ENCODE data around the gene SLC12A7. TPM values are rescaled to one million over a fixed set of nuclear protein-coding genes. Genes with fewer than 3 reads are reported as not detected.

SLC12A7 gene
- total and polyA plus RNA-seq, 2 of the 13 experiments (the other 11 are each of a cell fraction or from before 2014, with no cell fraction given), result 14.0 to 18.5 TPM

DNA sequence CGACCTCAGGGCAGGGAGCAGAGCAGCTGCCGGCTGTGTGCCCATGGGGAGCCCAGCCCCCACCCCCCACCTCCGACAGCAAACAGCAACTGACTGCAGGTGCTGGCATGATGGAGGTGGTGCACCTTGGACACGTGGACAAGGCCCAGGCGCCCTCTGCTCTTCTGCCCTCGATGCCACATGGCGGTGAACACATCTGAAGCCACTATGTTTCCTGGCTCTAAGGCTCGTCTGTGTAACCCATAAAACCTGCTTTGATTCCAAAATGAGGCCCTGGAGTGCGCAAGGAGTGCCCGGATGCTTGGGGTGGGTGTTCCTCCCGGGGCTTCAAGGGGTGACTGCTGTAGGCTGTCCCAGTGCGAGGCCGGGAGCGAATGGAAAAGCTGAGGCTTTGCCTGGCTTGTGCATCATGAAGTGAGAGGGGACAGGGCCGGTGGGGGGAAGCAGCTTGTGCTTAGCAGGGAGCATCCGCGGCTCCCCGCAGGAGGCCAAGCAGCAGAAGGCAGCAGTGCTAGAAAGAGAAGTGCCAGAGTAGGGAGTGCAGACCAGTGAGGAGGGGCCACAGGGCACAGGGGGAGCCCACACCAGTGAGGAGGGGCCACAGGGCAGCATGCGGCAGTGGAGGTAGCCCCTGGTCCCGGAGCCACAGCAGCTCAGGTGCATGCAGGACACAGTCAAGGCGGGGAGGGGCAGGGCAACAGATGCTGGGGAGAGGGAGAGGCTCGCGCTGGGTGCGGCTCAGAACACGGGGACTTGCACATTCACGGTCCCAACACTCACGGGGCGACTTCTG, 73.2 kb downstream of the SLC12A7 start:
- no peak overlapping the region for H3K27ac ChIP-seq (ENCODE audit: extremely low read length, insufficient read depth, low read length)
- no peak overlapping the region for H2AFZ ChIP-seq (ENCODE audit: low read length)
- no peak overlapping the region for H3K4me2 ChIP-seq (ENCODE audit: low read depth, low read length)
- POLR2A ChIA-PET, result no interaction called here
- DNase-seq (ENCODE audit: low spot score) (no peak), ATAC-seq (no peak), FAIRE-seq (no peak)
- no peaks in the 10 kb centered on the region for H3K36me3 ChIP-seq (replicated peaks in 1 of 2; ENCODE audit: control insufficient read depth in 1 of 2, insufficient read depth in 2 of 2, low read length in 2 of 2)
- TF ChIP-seq WIZ (CRISPR knock-in tag; IDR thresholded peaks at IDR 0.05) (no peak), RCOR2 (CRISPR knock-in tag; IDR thresholded peaks at IDR 0.05) (no peak), RXRA (CRISPR knock-in tag; IDR thresholded peaks at IDR 0.05) (no peak), MTF2 (CRISPR knock-in tag; IDR thresholded peaks at IDR 0.05; ENCODE audit: borderline replicate concordance) (no peak), SOX13 (IDR thresholded peaks at IDR 0.05) (no peak), SOX13 (CRISPR knock-in tag; conservative IDR thresholded peaks at IDR 0.05 in 1 of 2, IDR thresholded peaks at IDR 0.05 in 1 of 2) (no peak), MAFG (CRISPR knock-in tag; IDR thresholded peaks at IDR 0.05) (no peak), SALL2 (CRISPR knock-in tag; IDR thresholded peaks at IDR 0.05) (no peak), TOPORS (CRISPR knock-in tag; IDR thresholded peaks at IDR 0.05) (no peak), MTF1 (CRISPR knock-in tag; IDR thresholded peaks at IDR 0.05) (no peak), TAF15 (IDR thresholded peaks at IDR 0.05; ENCODE audit: low read depth, low read length, poor library complexity, severe bottlenecking) (no peak), NFATC3 (CRISPR knock-in tag; IDR thresholded peaks at IDR 0.05) (no peak), ELF4 (CRISPR knock-in tag; IDR thresholded peaks at IDR 0.05; ENCODE audit: borderline replicate concordance) (no peak), ZC3H13 (CRISPR knock-in tag; IDR thresholded peaks at IDR 0.05) (no peak), RAD51 (IDR thresholded peaks at IDR 0.05; ENCODE audit: borderline replicate concordance) (no peak)
- TF ChIP-seq, protein P1, sequence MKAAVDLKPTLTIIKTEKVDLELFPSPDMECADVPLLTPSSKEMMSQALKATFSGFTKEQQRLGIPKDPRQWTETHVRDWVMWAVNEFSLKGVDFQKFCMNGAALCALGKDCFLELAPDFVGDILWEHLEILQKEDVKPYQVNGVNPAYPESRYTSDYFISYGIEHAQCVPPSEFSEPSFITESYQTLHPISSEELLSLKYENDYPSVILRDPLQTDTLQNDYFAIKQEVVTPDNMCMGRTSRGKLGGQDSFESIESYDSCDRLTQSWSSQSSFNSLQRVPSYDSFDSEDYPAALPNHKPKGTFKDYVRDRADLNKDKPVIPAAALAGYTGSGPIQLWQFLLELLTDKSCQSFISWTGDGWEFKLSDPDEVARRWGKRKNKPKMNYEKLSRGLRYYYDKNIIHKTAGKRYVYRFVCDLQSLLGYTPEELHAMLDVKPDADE (CRISPR knock-in tag; IDR thresholded peaks at IDR 0.05), result no peak
- TF ChIP-seq, protein P2, sequence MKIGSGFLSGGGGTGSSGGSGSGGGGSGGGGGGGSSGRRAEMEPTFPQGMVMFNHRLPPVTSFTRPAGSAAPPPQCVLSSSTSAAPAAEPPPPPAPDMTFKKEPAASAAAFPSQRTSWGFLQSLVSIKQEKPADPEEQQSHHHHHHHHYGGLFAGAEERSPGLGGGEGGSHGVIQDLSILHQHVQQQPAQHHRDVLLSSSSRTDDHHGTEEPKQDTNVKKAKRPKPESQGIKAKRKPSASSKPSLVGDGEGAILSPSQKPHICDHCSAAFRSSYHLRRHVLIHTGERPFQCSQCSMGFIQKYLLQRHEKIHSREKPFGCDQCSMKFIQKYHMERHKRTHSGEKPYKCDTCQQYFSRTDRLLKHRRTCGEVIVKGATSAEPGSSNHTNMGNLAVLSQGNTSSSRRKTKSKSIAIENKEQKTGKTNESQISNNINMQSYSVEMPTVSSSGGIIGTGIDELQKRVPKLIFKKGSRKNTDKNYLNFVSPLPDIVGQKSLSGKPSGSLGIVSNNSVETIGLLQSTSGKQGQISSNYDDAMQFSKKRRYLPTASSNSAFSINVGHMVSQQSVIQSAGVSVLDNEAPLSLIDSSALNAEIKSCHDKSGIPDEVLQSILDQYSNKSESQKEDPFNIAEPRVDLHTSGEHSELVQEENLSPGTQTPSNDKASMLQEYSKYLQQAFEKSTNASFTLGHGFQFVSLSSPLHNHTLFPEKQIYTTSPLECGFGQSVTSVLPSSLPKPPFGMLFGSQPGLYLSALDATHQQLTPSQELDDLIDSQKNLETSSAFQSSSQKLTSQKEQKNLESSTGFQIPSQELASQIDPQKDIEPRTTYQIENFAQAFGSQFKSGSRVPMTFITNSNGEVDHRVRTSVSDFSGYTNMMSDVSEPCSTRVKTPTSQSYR (CRISPR knock-in tag; IDR thresholded peaks at IDR 0.05; ENCODE audit: borderline replicate concordance), result no peak
- TF ChIP-seq, protein P3, sequence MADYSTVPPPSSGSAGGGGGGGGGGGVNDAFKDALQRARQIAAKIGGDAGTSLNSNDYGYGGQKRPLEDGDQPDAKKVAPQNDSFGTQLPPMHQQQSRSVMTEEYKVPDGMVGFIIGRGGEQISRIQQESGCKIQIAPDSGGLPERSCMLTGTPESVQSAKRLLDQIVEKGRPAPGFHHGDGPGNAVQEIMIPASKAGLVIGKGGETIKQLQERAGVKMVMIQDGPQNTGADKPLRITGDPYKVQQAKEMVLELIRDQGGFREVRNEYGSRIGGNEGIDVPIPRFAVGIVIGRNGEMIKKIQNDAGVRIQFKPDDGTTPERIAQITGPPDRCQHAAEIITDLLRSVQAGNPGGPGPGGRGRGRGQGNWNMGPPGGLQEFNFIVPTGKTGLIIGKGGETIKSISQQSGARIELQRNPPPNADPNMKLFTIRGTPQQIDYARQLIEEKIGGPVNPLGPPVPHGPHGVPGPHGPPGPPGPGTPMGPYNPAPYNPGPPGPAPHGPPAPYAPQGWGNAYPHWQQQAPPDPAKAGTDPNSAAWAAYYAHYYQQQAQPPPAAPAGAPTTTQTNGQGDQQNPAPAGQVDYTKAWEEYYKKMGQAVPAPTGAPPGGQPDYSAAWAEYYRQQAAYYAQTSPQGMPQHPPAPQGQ (CRISPR knock-in tag; IDR thresholded peaks at IDR 0.05; ENCODE audit: borderline replicate concordance), result no peak
- WGBS (ENCODE audit: low lambda C conversion rate), result 82% methylated on average over 17 of the region's 28 CpGs
- no peaks in the 10 kb centered on the region for H3K9me3 ChIP-seq (ENCODE audit: low read length)
- H3K27me3 ChIP-seq (ENCODE audit: control insufficient read depth in 1 of 2, insufficient read depth in 2 of 2, low read length in 2 of 2), result peaks cover 0 to 2% of the 10 kb centered on the region in 2 experiments; a peak in 1 of 5 replicates
- no peaks in the 10 kb centered on the region for H3K79me2 ChIP-seq (ENCODE audit: insufficient read depth, low read length)
- CTCF ChIA-PET (ENCODE audit: low intra/inter-chr PET ratio, low total read pairs), result no interaction called here
- H4K20me1 ChIP-seq (ENCODE audit: insufficient read depth, low read length), result no peaks in the 10 kb centered on the region
- in situ Hi-C loops (cut with HindIII; ENCODE audit: extremely low pct_ligation_motif_present, low pct_unique_long_range_greater_than_20kb) (no loop called here), intact Hi-C loops (cut with micrococcal nuclease; ENCODE audit: unreplicated experiment) (no loop called here)
- no TSS peak for BruUV-seq (replicated peaks)
- no peaks in the 10 kb centered on the region for H3K4me1 ChIP-seq (ENCODE audit: insufficient read depth, low read length)
- no peak overlapping the region for H3K4me3 ChIP-seq (replicated peaks in 1 of 3; ENCODE audit: insufficient read depth in 1 of 3, low read depth in 2 of 3, low read length in 3 of 3)
- H3K9ac ChIP-seq (ENCODE audit: insufficient read depth, low read depth, low read length), result no peak overlapping the region
